NCI-H2171 treated with DMSO at 0.1 percent for 48 hours (cell line): ENCODE results near the gene DUSP8.
"Not testable (repeated sequence)": the region's sequence is repeated elsewhere in the genome, so short reads cannot be mapped to it uniquely, and the experiment has no call there.

Experiments used
- DNase-seq: peaks from one replicate; lab custom pipeline; 2025; lab: John Stamatoyannopoulos, UW

Gene DUSP8

DNA sequence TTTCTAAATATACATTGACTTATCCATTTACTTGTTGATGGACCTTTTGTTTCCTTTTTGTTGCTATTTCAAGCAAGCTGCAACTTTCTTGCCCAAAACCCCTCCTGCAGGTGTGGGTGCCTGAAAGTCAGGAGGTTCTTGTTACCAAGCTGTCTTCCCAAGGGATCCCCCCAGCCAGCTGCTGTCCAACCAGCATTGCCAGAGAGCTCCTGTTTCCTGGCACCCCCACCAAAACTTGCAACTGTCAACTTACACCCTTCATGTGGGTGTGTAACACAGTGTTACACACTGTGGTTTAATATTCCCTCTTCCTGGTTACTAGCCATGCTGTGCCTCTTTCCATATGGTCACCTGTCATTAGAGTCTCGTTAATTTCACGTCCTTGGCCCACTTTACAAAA, 14.6 kb upstream of the DUSP8 start:
- peak; percentile 79 for DNase-seq

DNA sequence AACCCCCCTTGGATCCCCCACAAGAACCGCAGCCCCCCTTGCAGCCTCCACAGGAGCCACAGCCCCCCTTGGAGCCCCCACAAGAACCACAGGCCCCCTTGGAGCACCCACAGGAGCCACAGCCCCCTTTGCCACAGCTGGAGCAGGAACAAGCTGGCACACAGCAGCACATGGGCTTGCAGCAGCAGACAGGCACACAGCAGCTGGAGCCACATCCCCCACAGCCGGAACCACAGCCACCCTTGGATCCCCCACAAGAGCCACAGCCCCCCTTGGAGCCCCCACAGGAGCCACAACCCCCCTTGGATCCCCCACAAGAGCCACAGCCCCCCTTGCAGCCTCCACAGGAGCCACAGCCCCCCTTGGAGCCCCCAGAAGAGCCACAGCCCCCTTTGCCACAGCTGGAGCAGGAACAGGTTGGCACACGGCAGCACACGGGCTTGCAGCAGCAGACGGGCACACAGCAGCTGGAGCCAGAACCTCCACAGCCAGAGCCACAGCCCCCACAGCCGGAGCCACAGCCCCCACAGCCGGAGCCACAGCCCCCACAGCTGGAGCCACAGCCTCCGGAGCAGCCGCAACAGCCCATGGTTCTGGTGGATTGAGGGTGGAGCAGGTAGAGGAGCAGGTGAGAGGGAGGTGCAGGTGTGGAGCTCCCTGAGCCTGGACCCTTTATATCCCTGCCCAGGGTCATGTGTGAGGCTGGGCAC, 12.7 kb upstream of the DUSP8 start, which contains the start of gene KRTAP5-1:
Gene KRTAP5-1, minus strand, starts transcription at position 623 of the 710 bp plus-strand sequence. Its CDS starts 34 bp downstream, at position 589.
- DNase-seq = not testable (repeated sequence)

- not testable (repeated sequence) for DNase-seq
Measured at GRCh38 chr11:1582909-1583308, 10.8 kb upstream of the DUSP8 start.

DNA sequence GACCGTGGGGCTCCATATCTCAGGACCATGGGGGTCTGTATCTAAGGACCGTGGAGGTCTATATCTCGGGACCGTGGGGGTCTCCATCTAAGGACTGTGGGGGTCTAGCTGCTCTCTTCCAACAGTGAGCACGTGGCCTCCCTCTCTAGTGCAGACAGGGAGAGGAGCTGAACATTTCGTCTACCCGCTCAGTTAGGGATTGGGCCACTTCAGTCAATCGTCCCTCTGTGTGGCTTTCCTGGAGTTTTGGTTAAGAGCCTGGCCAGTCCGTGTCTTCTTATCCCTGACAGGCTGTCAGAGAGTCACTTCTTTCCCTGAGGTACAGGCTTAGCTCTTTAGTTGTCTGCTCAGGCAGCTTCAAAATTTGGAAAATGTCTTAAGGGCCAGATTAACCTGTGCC, 9.9 kb upstream of the DUSP8 start:
- DNase-seq = no peak

DNA sequence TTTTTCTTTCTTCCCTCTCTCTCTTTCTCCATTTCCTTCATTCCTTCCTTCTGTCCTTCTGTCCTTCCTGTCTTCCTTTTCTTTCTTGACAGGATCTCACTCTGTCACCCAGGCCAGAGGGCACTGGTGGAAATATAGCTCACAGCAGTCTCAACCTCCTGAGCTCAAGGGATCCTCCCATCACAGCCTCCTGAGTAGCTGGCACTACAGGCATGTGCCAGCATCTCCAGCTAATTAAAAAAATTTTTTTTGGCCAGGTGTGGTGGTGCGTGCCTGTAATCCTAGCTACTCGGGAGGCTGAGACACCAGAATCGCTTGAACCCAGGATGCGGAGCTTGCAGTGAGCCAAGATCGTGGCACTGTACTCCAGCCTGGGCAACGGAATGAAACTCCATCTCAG, 4.8 kb upstream of the DUSP8 start:
- DNase-seq = no peak

DNA sequence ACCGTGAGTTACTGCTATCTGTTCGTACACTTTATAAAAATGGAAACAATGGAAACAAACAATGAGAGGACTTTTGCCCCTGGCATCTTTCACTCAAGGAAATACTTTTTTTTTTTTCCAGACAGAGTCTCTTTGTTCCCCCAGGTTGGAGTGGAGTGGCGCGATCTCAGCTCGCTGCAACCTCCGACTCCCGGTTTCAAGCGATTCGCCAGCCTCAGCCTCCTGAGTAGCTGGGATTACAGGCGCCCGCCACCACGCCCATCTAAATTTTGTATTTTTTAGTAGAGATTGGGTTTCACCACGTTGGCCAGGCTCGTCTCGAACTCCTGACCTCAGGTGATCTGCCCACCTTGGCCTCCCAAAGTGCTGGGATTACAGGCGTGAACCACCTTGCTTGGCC, 3.7 kb upstream of the DUSP8 start:
- not testable (repeated sequence) for DNase-seq

- DNase-seq = no peak
Measured at GRCh38 chr11:1574933-1575242, 2.8 kb upstream of the DUSP8 start.

DNA sequence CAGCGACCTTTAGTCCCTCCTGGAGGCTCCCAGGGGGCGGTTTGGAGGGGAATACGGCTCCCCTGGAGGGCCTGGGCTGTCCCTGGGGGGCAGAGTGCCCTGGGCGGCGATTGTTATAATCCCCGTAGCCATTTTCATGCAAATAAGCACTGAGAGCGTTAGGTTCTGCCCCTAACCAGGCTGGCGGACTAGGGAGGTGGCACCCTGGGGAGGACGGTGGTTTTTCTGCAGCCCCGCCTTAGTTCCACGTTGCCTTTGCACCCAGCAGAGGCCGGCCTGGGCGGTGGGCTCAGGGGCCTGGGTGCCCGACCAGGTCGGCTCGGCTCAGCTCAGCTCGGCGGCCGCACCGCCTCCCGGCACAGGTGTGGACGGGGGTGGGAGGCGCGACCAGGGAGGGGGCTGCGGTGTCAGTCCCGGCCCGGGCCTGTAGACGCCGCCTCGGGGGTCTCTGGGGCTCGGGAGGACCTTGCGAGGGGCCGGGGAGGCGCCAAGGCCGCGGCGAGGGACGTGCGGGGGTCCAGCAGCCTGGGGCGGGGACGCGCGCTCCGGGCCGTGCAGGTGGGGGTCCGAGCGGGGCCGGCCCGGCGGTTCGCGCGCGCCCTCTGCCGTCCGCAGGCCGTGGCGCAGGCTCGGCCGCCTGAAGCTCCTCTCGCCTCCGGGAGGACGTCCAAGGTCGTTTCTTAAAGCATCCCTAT, 2.3 kb upstream of the DUSP8 start:
- DNase-seq = peak; percentile 16

- peak; percentile 16 for DNase-seq
Measured at GRCh38 chr11:1573903-1574237, 1.8 kb upstream of the DUSP8 start.

GRCh38 chr11:1573077-1573902, 1.2 kb upstream of the DUSP8 start:
- DNase-seq = no peak

DNA sequence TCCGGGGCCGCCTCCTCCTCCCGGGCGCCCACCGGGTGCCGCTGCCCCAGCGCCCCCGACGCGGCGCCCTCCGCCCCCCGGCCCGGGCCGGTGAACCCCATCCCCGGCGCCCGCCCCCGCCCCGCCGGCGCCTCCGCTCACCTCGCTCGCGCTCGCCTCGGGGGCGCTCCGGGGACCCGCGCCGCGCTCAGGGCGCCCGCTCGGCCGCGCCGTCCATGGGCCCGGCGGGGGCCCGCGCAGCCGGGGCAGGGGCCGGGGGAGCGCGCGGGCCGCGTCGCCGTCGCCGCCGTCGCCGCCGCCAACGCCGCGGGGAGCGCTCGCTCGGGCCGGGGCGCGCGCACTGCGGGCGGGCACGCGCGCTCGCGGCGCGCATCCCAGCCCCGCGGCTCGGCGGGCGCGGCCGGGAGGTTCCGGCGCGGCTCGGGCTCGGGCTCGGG, 293 bp downstream of the DUSP8 start:
- no peak for DNase-seq

GRCh38 chr11:1570896-1571759, 943 bp downstream of the DUSP8 start:
- DNase-seq = no peak

- no peak for DNase-seq
Measured at GRCh38 chr11:1570531-1570895, 1.6 kb downstream of the DUSP8 start.

- DNase-seq = no peak
Measured at GRCh38 chr11:1570001-1570453, 2.0 kb downstream of the DUSP8 start.

- DNase-seq = peak; percentile 2
Measured at GRCh38 chr11:1569251-1569780, 2.8 kb downstream of the DUSP8 start.

DNA sequence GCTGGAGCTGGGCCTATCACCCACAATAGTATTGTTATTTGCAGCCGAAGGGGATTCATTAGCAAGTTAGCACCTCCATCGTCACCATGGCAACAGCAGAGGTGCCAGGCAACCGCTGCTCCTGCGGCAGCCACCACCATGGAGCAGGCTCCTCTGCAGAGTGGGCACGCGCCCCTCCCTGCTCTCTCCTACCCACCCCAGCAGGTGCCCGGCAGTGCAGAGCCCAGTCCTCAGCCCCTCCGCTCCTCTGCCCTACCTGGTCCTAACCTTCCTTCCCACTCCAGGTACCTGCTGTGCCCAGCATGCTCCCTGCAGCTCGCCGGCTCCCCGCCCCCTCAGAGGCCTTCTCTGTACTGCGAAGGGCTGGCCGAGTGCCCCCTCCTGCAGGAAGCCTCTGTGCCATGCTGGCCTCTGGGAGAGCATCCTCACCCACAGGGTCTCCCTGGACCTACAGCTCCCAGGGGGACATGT, 3.6 kb downstream of the DUSP8 start:
- no peak for DNase-seq

GRCh38 chr11:1567721-1568100, 4.4 kb downstream of the DUSP8 start:
- no peak for DNase-seq

DNA sequence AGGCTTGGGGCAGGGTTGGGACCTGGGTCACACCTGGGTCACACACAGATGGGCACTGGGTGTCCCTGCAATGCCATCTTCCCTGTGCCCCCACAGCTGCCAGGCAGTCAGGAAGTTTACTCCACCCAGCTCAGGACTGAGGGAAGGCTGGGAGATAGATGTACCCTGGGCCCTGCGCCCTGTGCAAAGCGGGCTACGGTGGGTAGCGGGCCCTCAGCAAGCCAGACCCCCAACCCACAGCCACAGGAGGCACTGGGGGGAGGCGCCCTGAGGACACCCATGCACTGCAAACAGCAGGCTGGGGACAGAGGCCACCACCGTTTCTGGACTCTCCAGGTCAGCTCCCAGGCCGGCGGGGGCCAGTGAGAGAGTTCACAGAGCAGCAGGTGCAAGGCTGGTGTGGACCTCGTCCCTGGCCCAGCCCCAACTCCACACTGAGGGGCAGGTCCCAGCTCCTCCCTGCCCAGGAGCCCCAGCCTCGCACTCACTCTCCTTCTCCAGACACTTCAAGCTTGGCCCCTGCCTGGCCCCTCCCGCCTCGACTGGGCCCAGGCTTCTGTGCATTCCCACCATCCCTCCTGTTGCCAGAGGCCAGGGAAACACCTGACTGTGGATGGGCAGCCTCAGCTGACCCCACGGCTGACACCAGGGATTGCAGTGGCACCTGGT, 4.9 kb downstream of the DUSP8 start:
- DNase-seq = no peak

- DNase-seq = no peak
Measured at GRCh38 chr11:1566381-1567051, 5.6 kb downstream of the DUSP8 start.

- no peak for DNase-seq
Measured at GRCh38 chr11:1565904-1566247, 6.2 kb downstream of the DUSP8 start.
